ENCODE data around the gene ABHD17C. TPM values are rescaled to one million over a fixed set of nuclear protein-coding genes. Genes with fewer than 3 reads are reported as not detected.

The ABHD17C gene
- total and polyA plus RNA-seq, 2 of the 8 experiments (the other 6 are each of a cell fraction or from before 2014, with no cell fraction given): 20.2 to 29.8 TPM

- Histone ChIP-seq H4K20me1 (replicated peaks in 1 of 2; ENCODE audit: control insufficient read depth in 1 of 2, insufficient read depth in 2 of 2, low read length in 2 of 2) (no peaks in the 10 kb centered on the region), H2BK20ac (ENCODE audit: low read length) (no peak overlapping the region), H2BK5ac (ENCODE audit: low read depth, low read length) (no peak overlapping the region), H3K9me3 (ENCODE audit: insufficient read depth in 2 of 2, low read depth in 1 of 2, low read length in 1 of 2) (no peaks in the 10 kb centered on the region), H2BK15ac (ENCODE audit: low read length) (no peak overlapping the region), H3K4me2 (ENCODE audit: insufficient read depth in 1 of 2, low read depth in 2 of 2, low read length in 2 of 2) (no peak overlapping the region), H3K4me3 (ENCODE audit: extremely low read depth in 1 of 4, insufficient read depth in 2 of 4, low read depth in 3 of 4, low read length in 4 of 4) (no peak overlapping the region), H3K27ac (ENCODE audit: low read depth, low read length) (no peak overlapping the region), H4K91ac (replicated peaks; ENCODE audit: insufficient read length, low read length) (no peak overlapping the region), H2AFZ (ENCODE audit: low read length) (no peak overlapping the region), H2BK120ac (replicated peaks; ENCODE audit: low read depth, low read length) (no peak overlapping the region), H3K56ac (replicated peaks; ENCODE audit: insufficient read length, low read depth, low read length) (no peak overlapping the region), H3K23me2 (ENCODE audit: low read depth, low read length) (peaks cover 2% of the 10 kb centered on the region; the same call in 1 of the 2 replicates), H3K36me3 (ENCODE audit: control insufficient read depth in 2 of 4, insufficient read depth in 4 of 4, low read length in 3 of 4) (no peaks in the 10 kb centered on the region; a peak in 1 of 8 replicates), H2BK12ac (ENCODE audit: low read depth, low read length) (no peak overlapping the region), H4K5ac (ENCODE audit: insufficient read length, low read depth, low read length) (no peak overlapping the region), H3K9ac (replicated peaks in 1 of 4; ENCODE audit: extremely low read depth in 1 of 4, low read depth in 3 of 4, low read length in 3 of 4) (no peak overlapping the region), H3K79me1 (ENCODE audit: low read depth, low read length) (no peaks in the 10 kb centered on the region), H3K14ac (ENCODE audit: insufficient read length) (no peak overlapping the region), H3K27me3 (replicated peaks in 1 of 4; ENCODE audit: control insufficient read depth in 3 of 4, extremely low read depth in 1 of 4, insufficient read depth in 3 of 4, low read length in 3 of 4) (no peaks in the 10 kb centered on the region; a peak in 1 of 7 replicates), H3K23ac (ENCODE audit: insufficient read length) (no peak overlapping the region), H3K18ac (ENCODE audit: extremely low read depth, low read length) (no peak overlapping the region), H3K79me2 (ENCODE audit: control insufficient read depth in 1 of 2, insufficient read depth in 2 of 2, low read length in 2 of 2) (no peaks in the 10 kb centered on the region), H3K4ac (replicated peaks; ENCODE audit: insufficient read length, low read depth, low read length) (no peak overlapping the region), H3K4me1 (replicated peaks in 1 of 4; ENCODE audit: control insufficient read depth in 3 of 4, insufficient read depth in 4 of 4, low read length in 3 of 4) (0 out of 7 replicates have a peak, but pooled peaks cover 0 to 1% (median under 1%) of the 10 kb centered on the region in 4 experiments), H2AK5ac (ENCODE audit: low read depth, low read length) (no peak overlapping the region), H4K8ac (ENCODE audit: extremely low read depth, insufficient read depth, low read length) (no peak overlapping the region)
- 65% methylated on average over 1 of the region's 1 CpG; no CpG with 5 or more reads in 1 of the 2 experiments for WGBS, 2 experiments (ENCODE audit: extremely low coverage in 1 of 2, insufficient coverage in 1 of 2, insufficient read length in 1 of 2, insufficient replicate concordance in 2 of 2, low coverage in 1 of 2, low lambda C conversion rate in 2 of 2, missing lambda C conversion rate in 1 of 2)
- CTCF ChIA-PET (ENCODE audit: partially characterized antibody): interaction anchor here (0.6 to 7.2 kb wide), 38 partner anchors 8 to 567 kb away, joined by 3 to 107 read pairs (median 5); partner anchors contain the start of genes ABHD17C and CEMIP
- TF ChIP-seq SRF (IDR thresholded peaks at IDR 0.05; ENCODE audit: low read depth, low read length) (no peak), EZH2 (IDR thresholded peaks at IDR 0.05; ENCODE audit: low read depth, low read length, severe bottlenecking) (no peak), RNF2 (IDR thresholded peaks at IDR 0.05; ENCODE audit: borderline replicate concordance, low read depth, low read length, missing control alignments, poor library complexity, severe bottlenecking) (no peak)
- POLR2A ChIA-PET (ENCODE audit: partially characterized antibody): interaction anchor here (1.2 kb wide), 1 partner anchor 120 kb away, joined by 4 read pairs; no protein-coding TSS in a partner anchor
- DNase-seq (ENCODE audit: low read depth in 1 of 2, low spot score in 2 of 2) (no peak), FAIRE-seq (no peak)
Observed at GRCh38 chr15:80659375-80659774, 35.7 kb upstream of the ABHD17C start.

Data from H1 (cell line).